Measurements from ENCODE around the gene SLC24A3.

- TF ChIP-seq CTCF (IDR thresholded peaks at IDR 0.05; ENCODE audit: low read depth, low read length, poor library complexity, severe bottlenecking) (no peak), EZH2phosphoT487 (IDR thresholded peaks at IDR 0.05; ENCODE audit: borderline replicate concordance, low read length) (no peak)
These were observed 266.0 kb downstream of the SLC24A3 start for GRCh38 chr20:19478320-19478895.

Data from DOHH2 (cell line).